ENCODE data around the gene AASDH. TPM values are rescaled to one million over a fixed set of nuclear protein-coding genes. Genes with fewer than 3 reads are reported as not detected.

AASDH gene
- total and polyA plus RNA-seq, 2 of the 13 experiments (the other 11 are each of a cell fraction or from before 2014, with no cell fraction given) = 12.6 to 14.1 TPM

- TF ChIP-seq CSRNP1 (CRISPR knock-in tag; IDR thresholded peaks at IDR 0.05) (no peak; the same call in 1 of the 2 replicates), HDAC6 (IDR thresholded peaks at IDR 0.05; ENCODE audit: low read depth, low read length) (no peak), ZSCAN9 (CRISPR knock-in tag; IDR thresholded peaks at IDR 0.05; ENCODE audit: borderline replicate concordance) (peak; percentile 42; the same call in 1 of the 2 replicates), CBX5 (CRISPR knock-in tag; IDR thresholded peaks at IDR 0.05; ENCODE audit: borderline replicate concordance) (peak; percentile 87; the same call in 1 of the 2 replicates), TFE3 (CRISPR knock-in tag; IDR thresholded peaks at IDR 0.05) (peak; percentile 44; the same call in 1 of the 2 replicates), ZNF136 (CRISPR knock-in tag; IDR thresholded peaks at IDR 0.05; ENCODE audit: low read depth) (0 out of 2 replicates have a peak, but pooled peaks have one; percentile 57), ZMYM4 (CRISPR knock-in tag; IDR thresholded peaks at IDR 0.05) (peak; percentile 91), ZNF17 (CRISPR knock-in tag; IDR thresholded peaks at IDR 0.05) (no peak), ZNF496 (CRISPR knock-in tag; IDR thresholded peaks at IDR 0.05; ENCODE audit: insufficient replicate concordance) (no peak), HMGXB4 (CRISPR knock-in tag; IDR thresholded peaks at IDR 0.05; ENCODE audit: borderline replicate concordance in 1 of 2, low read depth in 1 of 2) (peak; percentile 79 to 86), ZNF646 (CRISPR knock-in tag; IDR thresholded peaks at IDR 0.05) (no peak), ZFP82 (CRISPR knock-in tag; IDR thresholded peaks at IDR 0.05; ENCODE audit: borderline replicate concordance) (peak; percentile 60; the same call in 1 of the 2 replicates), CBFB (CRISPR knock-in tag; IDR thresholded peaks at IDR 0.05) (no peak), ZNF224 (CRISPR knock-in tag; IDR thresholded peaks at IDR 0.05) (peak; percentile 59; the same call in 1 of the 2 replicates), SALL1 (CRISPR knock-in tag; IDR thresholded peaks at IDR 0.05) (peak; percentile 79)
These were observed at the start of gene AASDH (continued) for GRCh38 chr4:56387023-56388001.

All from HepG2 (cell line).